ENCODE data around the gene DENND10.

DENND10 gene

GRCh38 chr10:119079599-119080520 is 24.1 kb upstream of the DENND10 start:
- Histone ChIP-seq H2AK5ac (ENCODE audit: low read length) (peak overlapping the region; percentile 82), H3K18ac (ENCODE audit: low read length) (peak overlapping the region; percentile 91), H3K36me3 (ENCODE audit: control insufficient read depth, insufficient read depth, low read length) (no peaks in the 10 kb centered on the region), H3K9ac (ENCODE audit: low read length) (peak overlapping the region; percentile 99), H3K4me3 (ENCODE audit: low read length) (peak overlapping the region; percentile 93), H2BK15ac (replicated peaks; ENCODE audit: low read depth) (no peak overlapping the region), H3K27me3 (ENCODE audit: insufficient read depth, low read length, poor library complexity) (no peaks in the 10 kb centered on the region), H2BK120ac (ENCODE audit: low read depth, low read length) (peak overlapping the region; percentile 62), H4K8ac (ENCODE audit: low read depth, low read length) (peak overlapping the region; percentile 28), H3K56ac (ENCODE audit: low read length) (peak overlapping the region; percentile 99), H3K23ac (ENCODE audit: low read length) (peak overlapping the region; percentile 99), H3K27ac (ENCODE audit: low read depth, low read length) (peak overlapping the region; percentile 85), H4K5ac (ENCODE audit: low read length) (no peak overlapping the region), H2BK5ac (ENCODE audit: low read length) (peak overlapping the region; percentile 88), H3K4me2 (ENCODE audit: low read length) (peak overlapping the region; percentile 38), H3K4me1 (ENCODE audit: control insufficient read depth, low read depth, low read length) (no peaks in the 10 kb centered on the region), H3K79me2 (ENCODE audit: control insufficient read depth, insufficient read depth, low read length) (peaks cover 51% of the 10 kb centered on the region), H3K4ac (ENCODE audit: low read depth, low read length) (peak overlapping the region; percentile 94), H3K79me1 (ENCODE audit: low read length) (no peaks in the 10 kb centered on the region)
- WGBS (ENCODE audit: extremely low coverage, insufficient coverage, low lambda C conversion rate), result no CpG with 5 or more reads among the region's 48 CpGs
- peak; percentile 76 for DNase-seq

GRCh38 chr10:119080521-119081259 is 23.2 kb upstream of the DENND10 start, which contains the start of gene EIF3A:
Gene EIF3A, minus strand, starts transcription at chr10:119080817. Its CDS starts 141 bp downstream, at chr10:119080676.
- peak within 1 kb of the TSS; percentile 88 for H2BK5ac ChIP-seq (ENCODE audit: low read length)
- WGBS (ENCODE audit: extremely low coverage, insufficient coverage, low lambda C conversion rate), result no CpG with 5 or more reads among the region's 74 CpGs

GRCh38 chr10:119084896-119085295 is 19.0 kb upstream of the DENND10 start:
- no CpG with 5 or more reads among the region's 11 CpGs for WGBS (ENCODE audit: extremely low coverage, insufficient coverage, low lambda C conversion rate)
- DNase-seq, result no peak
- H3K27ac ChIP-seq (ENCODE audit: low read depth, low read length), result no peak overlapping the region

More at GRCh38 chr10:119080521-119081259, 23.2 kb upstream of the DENND10 start, which contains the start of gene EIF3A:
- Histone ChIP-seq H3K4me2 (ENCODE audit: low read length) (peak within 1 kb of the TSS; percentile 77), H3K23ac (ENCODE audit: low read length) (peak within 1 kb of the TSS; percentile 99), H3K9ac (ENCODE audit: low read length) (peak within 1 kb of the TSS; percentile 99), H3K36me3 (ENCODE audit: control insufficient read depth, insufficient read depth, low read length) (no peaks in the 10 kb centered on the region), H3K4me3 (ENCODE audit: low read length) (peak within 1 kb of the TSS; percentile 93), H3K4ac (ENCODE audit: low read depth, low read length) (peak within 1 kb of the TSS; percentile 94), H2AK5ac (ENCODE audit: low read length) (peak within 1 kb of the TSS; percentile 82), H3K18ac (ENCODE audit: low read length) (peak within 1 kb of the TSS; percentile 91), H3K27me3 (ENCODE audit: insufficient read depth, low read length, poor library complexity) (no peaks in the 10 kb centered on the region), H3K79me2 (ENCODE audit: control insufficient read depth, insufficient read depth, low read length) (peaks cover 48% of the 10 kb centered on the region), H3K27ac (ENCODE audit: low read depth, low read length) (peak within 1 kb of the TSS; percentile 85), H2BK15ac (replicated peaks; ENCODE audit: low read depth) (no peak within 1 kb of the TSS), H4K8ac (ENCODE audit: low read depth, low read length) (peak within 1 kb of the TSS; percentile 28), H4K5ac (ENCODE audit: low read length) (peak within 1 kb of the TSS; percentile 10), H2BK120ac (ENCODE audit: low read depth, low read length) (peak within 1 kb of the TSS; percentile 62), H3K56ac (ENCODE audit: low read length) (peak within 1 kb of the TSS; percentile 99), H3K79me1 (ENCODE audit: low read length) (no peaks in the 10 kb centered on the region), H3K4me1 (ENCODE audit: control insufficient read depth, low read depth, low read length) (no peaks in the 10 kb centered on the region)
- DNase-seq, result peak; percentile 94

GRCh38 chr10:119087271-119087882 is 16.5 kb upstream of the DENND10 start:
- WGBS (ENCODE audit: extremely low coverage, insufficient coverage, low lambda C conversion rate), result no CpG with 5 or more reads among the region's 4 CpGs
- no peaks in the 10 kb centered on the region for H3K79me2 ChIP-seq (ENCODE audit: control insufficient read depth, insufficient read depth, low read length)
- H2BK120ac ChIP-seq (ENCODE audit: low read depth, low read length), result no peak overlapping the region

More at GRCh38 chr10:119084896-119085295, 19.0 kb upstream of the DENND10 start:
- no peak overlapping the region for H3K4me2 ChIP-seq (ENCODE audit: low read length)
- H3K4me1 ChIP-seq (ENCODE audit: control insufficient read depth, low read depth, low read length), result no peaks in the 10 kb centered on the region
- no peak overlapping the region for H3K18ac ChIP-seq (ENCODE audit: low read length)
- no peaks in the 10 kb centered on the region for H3K36me3 ChIP-seq (ENCODE audit: control insufficient read depth, insufficient read depth, low read length)
- H3K23ac ChIP-seq (ENCODE audit: low read length), result no peak overlapping the region
- peaks cover 7% of the 10 kb centered on the region for H3K79me2 ChIP-seq (ENCODE audit: control insufficient read depth, insufficient read depth, low read length)
- H4K8ac ChIP-seq (ENCODE audit: low read depth, low read length), result no peak overlapping the region
- H3K9ac ChIP-seq (ENCODE audit: low read length), result no peak overlapping the region
- no peak overlapping the region for H2BK120ac ChIP-seq (ENCODE audit: low read depth, low read length)
- no peak overlapping the region for H2BK5ac ChIP-seq (ENCODE audit: low read length)
- no peak overlapping the region for H2AK5ac ChIP-seq (ENCODE audit: low read length)
- no peak overlapping the region for H4K5ac ChIP-seq (ENCODE audit: low read length)
- no peak overlapping the region for H3K4me3 ChIP-seq (ENCODE audit: low read length)
- H3K27me3 ChIP-seq (ENCODE audit: insufficient read depth, low read length, poor library complexity), result no peaks in the 10 kb centered on the region
- no peaks in the 10 kb centered on the region for H3K79me1 ChIP-seq (ENCODE audit: low read length)
- H2BK15ac ChIP-seq (replicated peaks; ENCODE audit: low read depth), result no peak overlapping the region
- no peak overlapping the region for H3K4ac ChIP-seq (ENCODE audit: low read depth, low read length)
- no peak overlapping the region for H3K56ac ChIP-seq (ENCODE audit: low read length)

GRCh38 chr10:119090026-119090795 is 13.7 kb upstream of the DENND10 start:
- H3K27ac ChIP-seq (ENCODE audit: low read depth, low read length), result no peak overlapping the region
- no CpG with 5 or more reads among the region's 13 CpGs for WGBS (ENCODE audit: extremely low coverage, insufficient coverage, low lambda C conversion rate)
- peaks cover 2% of the 10 kb centered on the region for H3K4me1 ChIP-seq (ENCODE audit: control insufficient read depth, low read depth, low read length)
- no peak overlapping the region for H2AK5ac ChIP-seq (ENCODE audit: low read length)
- H4K8ac ChIP-seq (ENCODE audit: low read depth, low read length), result no peak overlapping the region
- no peak for DNase-seq
- no peak overlapping the region for H2BK15ac ChIP-seq (replicated peaks; ENCODE audit: low read depth)
- H2BK5ac ChIP-seq (ENCODE audit: low read length), result no peak overlapping the region
- no peaks in the 10 kb centered on the region for H3K79me2 ChIP-seq (ENCODE audit: control insufficient read depth, insufficient read depth, low read length)
- no peak overlapping the region for H3K4me2 ChIP-seq (ENCODE audit: low read length)
- H3K56ac ChIP-seq (ENCODE audit: low read length), result no peak overlapping the region
- H4K5ac ChIP-seq (ENCODE audit: low read length), result no peak overlapping the region
- no peaks in the 10 kb centered on the region for H3K36me3 ChIP-seq (ENCODE audit: control insufficient read depth, insufficient read depth, low read length)
- no peak overlapping the region for H2BK120ac ChIP-seq (ENCODE audit: low read depth, low read length)
- H3K9ac ChIP-seq (ENCODE audit: low read length), result no peak overlapping the region
- H3K79me1 ChIP-seq (ENCODE audit: low read length), result no peaks in the 10 kb centered on the region
- no peaks in the 10 kb centered on the region for H3K27me3 ChIP-seq (ENCODE audit: insufficient read depth, low read length, poor library complexity)
- no peak overlapping the region for H3K4ac ChIP-seq (ENCODE audit: low read depth, low read length)
- no peak overlapping the region for H3K18ac ChIP-seq (ENCODE audit: low read length)
- H3K4me3 ChIP-seq (ENCODE audit: low read length), result no peak overlapping the region
- H3K23ac ChIP-seq (ENCODE audit: low read length), result no peak overlapping the region

More at GRCh38 chr10:119087271-119087882, 16.5 kb upstream of the DENND10 start:
- Histone ChIP-seq H3K4me1 (ENCODE audit: control insufficient read depth, low read depth, low read length) (peaks cover 2% of the 10 kb centered on the region), H3K27ac (ENCODE audit: low read depth, low read length) (no peak overlapping the region), H3K9ac (ENCODE audit: low read length) (no peak overlapping the region), H2BK15ac (replicated peaks; ENCODE audit: low read depth) (no peak overlapping the region), H2AK5ac (ENCODE audit: low read length) (no peak overlapping the region), H4K5ac (ENCODE audit: low read length) (no peak overlapping the region), H4K8ac (ENCODE audit: low read depth, low read length) (no peak overlapping the region), H3K27me3 (ENCODE audit: insufficient read depth, low read length, poor library complexity) (no peaks in the 10 kb centered on the region), H3K18ac (ENCODE audit: low read length) (no peak overlapping the region), H3K4ac (ENCODE audit: low read depth, low read length) (no peak overlapping the region), H3K4me2 (ENCODE audit: low read length) (no peak overlapping the region), H3K23ac (ENCODE audit: low read length) (no peak overlapping the region), H3K36me3 (ENCODE audit: control insufficient read depth, insufficient read depth, low read length) (no peaks in the 10 kb centered on the region), H3K4me3 (ENCODE audit: low read length) (no peak overlapping the region), H3K79me1 (ENCODE audit: low read length) (no peaks in the 10 kb centered on the region), H3K56ac (ENCODE audit: low read length) (no peak overlapping the region), H2BK5ac (ENCODE audit: low read length) (no peak overlapping the region)
- DNase-seq, result no peak
